ENCODE data around the gene JAM2.
A peak's percentile ranks its signal among the peaks of the same experiment; 100 is the strongest.

The JAM2 gene

DNA sequence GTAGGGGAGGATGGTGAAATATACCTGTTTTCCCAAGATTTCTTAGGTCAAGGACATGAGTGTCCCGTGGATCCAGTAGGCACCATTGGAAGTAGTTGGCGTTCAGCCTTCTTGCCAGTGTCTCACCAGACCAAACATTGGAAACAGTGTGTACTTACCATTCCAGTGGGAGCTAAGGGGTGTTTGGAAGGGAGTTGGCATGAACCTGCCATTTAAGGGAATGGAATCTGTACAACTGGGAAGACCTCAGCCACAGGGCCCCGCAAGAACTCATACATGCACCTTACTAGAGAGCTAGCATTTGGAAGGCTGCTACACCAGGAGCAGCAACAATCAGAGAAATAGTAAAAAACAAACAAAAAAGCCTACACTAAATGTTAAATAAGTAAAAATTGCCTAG lies 82.9 kb downstream of the JAM2 start:
- no peak for DNase-seq (ENCODE audit: low read depth)

DNA sequence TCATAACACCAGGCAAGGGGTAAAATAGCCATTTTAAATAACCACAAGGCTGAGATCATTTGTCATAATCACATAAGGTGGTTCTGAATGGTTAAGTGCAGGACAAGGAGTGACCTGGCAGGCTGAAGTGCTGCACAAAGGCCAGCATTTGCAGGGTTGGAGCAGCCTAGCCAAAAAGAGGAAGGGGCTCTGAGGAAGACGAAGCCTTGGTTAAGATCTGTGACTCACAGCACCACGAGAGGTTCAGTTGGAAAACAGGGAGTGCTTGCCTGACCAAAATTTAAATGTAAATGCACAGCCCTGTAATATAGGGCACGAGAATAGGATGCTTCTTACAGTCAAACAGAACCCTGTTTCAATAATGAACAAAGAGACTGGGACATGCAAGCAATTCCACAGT lies 83.6 kb downstream of the JAM2 start:
- DNase-seq (ENCODE audit: low read depth): no peak

- DNase-seq (ENCODE audit: low read depth): no peak
Observed at GRCh38 chr21:25732091-25732760, 93.2 kb downstream of the JAM2 start.

DNA sequence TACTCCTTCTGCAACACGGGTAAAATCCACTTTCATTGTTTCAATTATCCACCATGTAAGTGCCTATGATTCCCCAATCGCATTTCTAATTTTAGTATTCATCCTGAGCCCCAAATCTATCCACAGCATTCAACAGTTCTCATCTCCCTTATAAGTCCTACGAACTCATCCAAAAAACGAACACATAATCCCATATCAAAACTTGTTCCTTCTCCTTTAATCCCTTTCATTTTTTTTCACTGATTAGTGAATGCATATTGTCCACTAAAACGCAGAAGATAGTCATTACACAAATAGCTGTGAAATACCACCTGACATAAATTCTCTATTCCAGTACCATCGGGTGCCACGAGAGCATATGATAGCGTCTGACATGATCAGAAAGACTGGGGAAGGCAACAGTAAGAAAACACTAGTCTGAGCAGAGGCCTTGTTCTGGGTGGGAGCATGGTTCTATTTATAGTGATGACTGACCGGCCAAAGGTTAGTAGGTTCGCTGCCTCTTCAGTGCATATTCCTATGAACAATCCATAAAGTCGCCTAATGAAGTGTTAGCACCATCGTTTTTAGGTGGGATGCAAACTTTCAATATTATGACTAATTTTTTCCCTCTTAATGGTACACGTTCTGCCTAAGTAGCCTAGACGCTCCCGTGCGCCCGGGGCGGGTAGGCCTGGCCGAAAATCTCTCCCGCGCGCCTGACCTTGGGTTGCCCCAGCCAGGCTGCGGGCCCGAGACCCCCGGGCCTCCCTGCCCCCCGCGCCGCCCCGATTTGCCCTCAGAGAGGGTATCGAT lies 95.0 kb downstream of the JAM2 start:
- DNase-seq (ENCODE audit: low read depth): no peak

DNA sequence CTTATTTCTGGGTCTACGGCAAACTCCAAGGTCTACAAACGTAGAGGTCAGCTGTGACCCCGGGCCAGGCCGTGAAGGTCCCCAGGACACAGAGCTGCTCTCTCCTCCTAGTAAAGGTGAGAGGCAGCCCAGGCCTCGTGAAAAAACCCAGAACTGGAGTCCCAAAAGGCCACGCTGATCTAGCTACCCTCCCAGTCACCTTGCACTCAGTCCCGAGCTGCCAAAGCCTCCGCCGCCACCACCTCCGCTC lies 95.5 kb downstream of the JAM2 start:
- no peak for DNase-seq (ENCODE audit: low read depth)

DNA sequence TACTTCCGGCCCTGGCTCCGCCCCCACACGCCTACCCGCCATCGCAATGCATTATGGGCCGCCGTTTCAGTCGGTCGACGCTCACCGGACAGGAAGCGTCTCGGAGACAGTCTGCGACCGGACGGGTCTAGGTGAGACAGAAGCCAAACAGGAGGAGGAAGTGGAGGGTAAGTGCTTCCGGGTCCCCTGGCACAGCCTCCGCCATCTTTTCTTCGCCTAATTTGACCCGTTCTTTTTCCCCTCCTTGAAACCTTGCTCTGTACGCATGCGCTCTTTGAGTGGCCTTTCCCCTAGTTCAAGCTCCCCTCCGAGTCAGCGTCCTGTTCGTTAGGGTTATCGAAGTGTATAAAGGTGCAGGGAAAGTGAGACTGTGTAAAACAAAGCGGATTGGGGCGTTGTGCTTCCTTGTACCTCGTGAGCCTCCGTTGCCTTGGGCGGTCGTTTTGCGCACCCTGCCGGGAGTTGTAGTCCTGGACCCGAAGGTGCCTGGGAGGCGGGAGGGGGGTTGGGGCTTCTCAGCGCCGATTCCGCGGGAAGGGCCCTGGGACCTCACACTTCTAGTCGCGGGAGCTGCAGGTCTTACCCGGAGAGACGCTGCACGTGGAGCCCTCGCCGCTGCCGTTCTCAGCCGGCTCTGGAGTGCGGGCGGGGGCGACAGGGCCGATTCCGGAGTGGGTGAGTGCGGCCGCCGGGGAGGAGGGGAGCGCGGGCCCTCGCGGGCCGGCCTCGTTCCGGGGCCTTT lies 96.0 kb downstream of the JAM2 start, which contains the start of the genes ATP5PF and GABPA:
Gene ATP5PF (minus strand): TSS at position 1 of the 742 bp plus-strand sequence. CDS start 5,110 bp downstream, outside the sequence.
Gene GABPA (plus strand): TSS at position 69 of the 742 bp plus-strand sequence. CDS start 6,627 bp downstream, outside the sequence.
- DNase-seq (ENCODE audit: low read depth): peak; percentile 96

GRCh38 chr21:25735646-25736597 lies 96.9 kb downstream of the JAM2 start:
- peak; percentile 53 for DNase-seq (ENCODE audit: low read depth)

DNA sequence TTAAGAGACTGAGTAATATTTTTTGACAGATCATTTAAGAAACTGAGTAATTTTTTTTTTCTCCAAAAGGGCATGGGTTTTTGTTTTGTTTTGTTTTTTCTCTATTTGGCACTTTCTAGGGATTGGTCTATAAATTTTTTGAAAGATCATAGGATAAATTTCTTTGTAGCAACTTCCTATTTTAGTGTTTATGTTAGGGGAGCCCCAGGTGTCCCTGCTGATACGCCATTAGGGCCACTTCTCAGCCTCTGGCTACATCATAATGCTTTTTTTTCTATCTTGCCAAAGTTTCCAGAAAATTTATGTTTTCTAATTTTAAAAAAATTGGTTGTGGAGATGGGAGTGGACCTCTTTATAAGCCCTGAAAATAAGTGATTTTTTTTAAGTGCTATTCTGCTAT lies 98.4 kb downstream of the JAM2 start:
- DNase-seq (ENCODE audit: low read depth): no peak

DNA sequence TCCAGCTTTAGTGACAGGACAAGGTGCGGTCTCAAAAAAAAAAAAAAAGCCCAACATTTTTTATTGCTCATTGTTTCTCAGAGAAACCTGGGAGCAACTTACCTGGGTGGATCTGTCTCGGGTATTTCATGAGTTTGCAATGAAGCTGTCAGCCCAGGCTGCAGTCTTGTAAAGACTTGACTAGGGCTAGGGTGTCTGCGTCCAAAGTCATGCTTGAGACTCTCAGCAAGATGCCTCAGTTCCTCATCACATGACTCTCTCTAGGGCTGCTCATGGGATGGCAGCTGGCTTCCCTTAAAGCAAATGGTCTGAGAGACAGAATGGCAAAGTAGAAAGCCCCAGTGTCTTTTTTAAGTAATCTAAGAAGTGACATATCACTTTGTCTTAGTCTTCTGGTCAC lies 103.8 kb downstream of the JAM2 start:
- DNase-seq (ENCODE audit: low read depth): no peak

GRCh38 chr21:25744854-25745253 lies 105.8 kb downstream of the JAM2 start:
- DNase-seq (ENCODE audit: low read depth): no peak

DNA sequence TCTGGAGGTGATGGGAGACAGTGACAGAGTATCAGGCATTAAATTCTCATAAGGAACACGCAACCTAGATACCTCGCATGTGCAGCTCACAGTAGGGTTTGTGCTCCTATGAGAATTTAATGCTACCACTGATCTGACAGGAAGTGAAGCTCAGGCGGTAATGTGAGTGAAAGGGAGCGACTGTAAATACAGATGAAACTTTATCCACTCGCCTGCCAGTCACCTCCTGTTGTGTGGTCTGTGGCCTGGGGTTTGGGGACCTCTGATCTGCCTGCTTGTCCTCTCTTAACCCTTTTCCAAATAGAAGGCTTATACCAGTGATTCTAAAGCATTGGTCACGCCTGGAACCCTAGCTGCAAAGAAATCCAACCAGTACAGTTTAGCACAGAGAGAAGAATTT lies 111.0 kb downstream of the JAM2 start:
- no peak for DNase-seq (ENCODE audit: low read depth)

DNA sequence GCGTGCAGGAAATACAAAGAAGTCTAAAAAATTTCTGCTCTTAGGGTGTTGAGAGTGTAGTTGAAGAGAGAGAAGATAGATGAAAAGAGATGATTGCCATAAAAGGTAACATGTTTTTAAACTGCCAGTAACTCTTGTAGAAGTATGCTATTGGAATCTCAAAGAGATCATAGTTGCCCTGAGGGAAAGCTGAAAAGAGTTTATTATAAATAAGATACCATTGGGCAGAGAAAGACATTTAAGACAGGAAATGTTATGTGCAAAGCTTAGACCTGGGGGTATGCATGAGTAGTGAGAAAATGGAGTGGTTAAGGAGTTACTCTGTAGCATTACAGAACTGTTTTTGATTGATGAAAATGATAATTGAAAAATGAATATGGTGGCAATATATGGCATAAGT lies 113.4 kb downstream of the JAM2 start:
- DNase-seq (ENCODE audit: low read depth): no peak

GRCh38 chr21:25756190-25756932 lies 117.3 kb downstream of the JAM2 start:
- no peak for DNase-seq (ENCODE audit: low read depth)

- no peak for DNase-seq (ENCODE audit: low read depth)
Observed at GRCh38 chr21:25757531-25757930, 118.5 kb downstream of the JAM2 start.

DNA sequence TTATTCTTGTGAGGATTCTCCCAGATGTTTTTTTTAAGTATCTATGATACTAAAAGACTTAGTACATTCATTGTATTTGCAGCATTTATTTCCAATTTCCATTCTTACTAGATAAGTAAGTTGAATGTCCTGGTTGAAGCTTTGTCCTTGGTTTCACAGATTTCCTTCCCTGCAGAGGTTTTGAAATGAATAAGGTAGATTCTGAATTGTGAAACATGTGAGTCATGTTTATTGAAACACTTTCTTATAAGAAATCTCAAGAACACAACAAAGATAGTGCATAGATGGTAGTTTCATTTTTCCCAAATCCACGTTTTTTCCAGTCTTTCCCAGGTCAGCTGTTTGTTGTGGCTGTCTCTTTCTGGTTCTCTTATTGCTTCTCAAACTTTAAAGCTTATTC lies 120.5 kb downstream of the JAM2 start:
- DNase-seq (ENCODE audit: low read depth): no peak

- DNase-seq (ENCODE audit: low read depth): no peak
Observed at GRCh38 chr21:25760061-25760460, 121.0 kb downstream of the JAM2 start.

DNA sequence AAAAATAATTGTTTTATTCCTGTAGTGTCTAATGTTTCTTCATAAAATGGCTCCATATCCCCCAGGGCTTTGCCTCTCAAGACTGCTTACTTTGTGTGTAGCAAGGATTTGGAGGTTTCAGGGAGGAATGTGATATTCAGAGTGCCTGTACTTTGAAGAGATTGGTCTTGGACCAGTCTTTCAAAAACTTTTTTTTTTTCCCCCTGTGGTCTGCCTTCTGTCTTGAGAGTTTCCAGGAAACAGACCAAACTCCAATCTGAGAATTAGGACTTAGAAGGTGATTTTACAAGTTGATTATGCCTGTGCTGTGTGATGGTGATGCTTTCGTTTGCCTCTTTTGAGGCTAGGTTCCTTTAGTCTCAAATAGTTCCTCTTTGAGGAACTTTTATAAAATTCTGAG lies 121.6 kb downstream of the JAM2 start:
- no peak for DNase-seq (ENCODE audit: low read depth)

GRCh38 chr21:25764065-25764464 lies 125.0 kb downstream of the JAM2 start:
- DNase-seq (ENCODE audit: low read depth): no peak

Measured in stimulated activated CD8-positive, alpha-beta memory T cell treated with anti-CD3 and anti-CD28 coated beads, Interleukin-12 subunit alpha, Interleukin-12 subunit beta, amount 100 ng/mL, for 1 hour (primary cell).